Nucleus accumbens (tissue), 56 donors: ENCODE results near the gene EFR3B.
"Not testable (repeated sequence)": the region's sequence is repeated elsewhere in the genome, so short reads cannot be mapped to it uniquely, and the experiment has no call there.

ENCODE experiments used
- DNase-seq, 56 donors: peaks; one replicate each; lab custom pipeline; 2025; lab: John Stamatoyannopoulos, UW

The EFR3B gene

GRCh38 chr2:25098670-25099486 is 57.0 kb downstream of the EFR3B start:
- DNase-seq = peak in 5 of 56 donors; percentile 16 to 53 (median 27)

GRCh38 chr2:25102352-25102751 is 60.5 kb downstream of the EFR3B start:
- not testable (repeated sequence) for DNase-seq

- peak in 8 of 56 donors; percentile 5 to 70 (median 20) for DNase-seq
Measured at GRCh38 chr2:25103287-25103871, 61.5 kb downstream of the EFR3B start.

- DNase-seq = no peak
Measured at GRCh38 chr2:25104736-25105135, 62.9 kb downstream of the EFR3B start.

GRCh38 chr2:25105336-25106085 is 63.6 kb downstream of the EFR3B start:
- DNase-seq = peak in 3 of 56 donors; percentile 19 to 32 (median 24)

GRCh38 chr2:25109822-25110221 is 67.9 kb downstream of the EFR3B start:
- DNase-seq = no peak

GRCh38 chr2:25112113-25112512 is 70.2 kb downstream of the EFR3B start:
- no peak for DNase-seq

GRCh38 chr2:25115249-25115883 is 73.5 kb downstream of the EFR3B start:
- no peak for DNase-seq

GRCh38 chr2:25115902-25116301 is 74.0 kb downstream of the EFR3B start:
- DNase-seq = no peak

- DNase-seq = no peak
Measured at GRCh38 chr2:25116956-25117355, 75.1 kb downstream of the EFR3B start.

GRCh38 chr2:25119263-25119662 is 77.4 kb downstream of the EFR3B start:
- no peak for DNase-seq

- no peak for DNase-seq
Measured at GRCh38 chr2:25122367-25122766, 80.5 kb downstream of the EFR3B start.

- no peak for DNase-seq
Measured at GRCh38 chr2:25123682-25124081, 81.8 kb downstream of the EFR3B start.

GRCh38 chr2:25125189-25125588 is 83.3 kb downstream of the EFR3B start:
- no peak for DNase-seq

- DNase-seq = peak in 2 of 56 donors; percentile 14 to 20
Measured at GRCh38 chr2:25125976-25126375, 84.1 kb downstream of the EFR3B start.

- DNase-seq = not testable (repeated sequence)
Measured at GRCh38 chr2:25127071-25127470, 85.2 kb downstream of the EFR3B start.

GRCh38 chr2:25127646-25128045 is 85.8 kb downstream of the EFR3B start:
- DNase-seq = peak in 9 of 56 donors; percentile 4 to 31 (median 15)

- DNase-seq = no peak
Measured at GRCh38 chr2:25129901-25130520, 88.1 kb downstream of the EFR3B start.

- DNase-seq = no peak
Measured at GRCh38 chr2:25131253-25131566, 89.3 kb downstream of the EFR3B start.

GRCh38 chr2:25131567-25132298 is 89.9 kb downstream of the EFR3B start:
- DNase-seq = no peak
